ENCODE measurements around the gene NLGN1. TPM values are rescaled to one million over a fixed set of nuclear protein-coding genes. Genes with fewer than 3 reads are reported as not detected.

NLGN1 gene
- polyA plus RNA-seq, 2 of the 4 experiments (the other 2 are of a cell fraction): not detected

DNA sequence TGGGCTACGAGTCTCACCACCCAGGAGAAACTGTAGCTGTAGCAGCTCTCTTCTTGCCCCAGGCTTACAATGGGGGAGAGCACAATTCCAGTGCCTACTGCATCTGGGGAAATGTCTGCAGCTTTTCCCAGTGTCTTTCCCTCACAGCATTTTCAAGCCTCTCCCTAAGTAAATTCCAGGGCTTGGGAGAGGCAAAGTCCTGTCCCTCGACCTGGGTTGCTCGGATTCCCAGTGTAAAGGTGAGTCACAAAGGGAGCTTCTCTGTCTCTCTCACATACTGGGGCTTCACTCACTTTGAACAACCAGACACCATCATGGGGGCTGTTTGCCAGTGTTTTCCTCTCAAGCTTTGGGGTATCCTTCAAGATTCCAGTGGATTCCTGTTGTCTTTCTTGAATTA, 772.2 kb downstream of the NLGN1 start:
- no peaks in the 10 kb centered on the region for H3K4me1 ChIP-seq
- no peak for ATAC-seq
- no peak for FAIRE-seq
- DNase-seq (ENCODE audit: low read depth in 1 of 2, low spot score in 1 of 2): no peak
- POLR2A ChIA-PET: no interaction called here
- no peak overlapping the region for H3K4me3 ChIP-seq
- WGBS (ENCODE audit: missing lambda C conversion rate): 0% methylated on average over 2 of the region's 3 CpGs
- no peak for TF ChIP-seq ZSCAN20 (CRISPR knock-in tag; IDR thresholded peaks at IDR 0.05)
- TF ChIP-seq CHD2 (IDR thresholded peaks at IDR 0.05; ENCODE audit: low read length, partially characterized antibody): no peak
- H3K9me3 ChIP-seq: no peaks in the 10 kb centered on the region
- no peak overlapping the region for H3K27ac ChIP-seq
- no peak overlapping the region for H3K4me2 ChIP-seq
- CTCF ChIA-PET: no interaction called here

DNA sequence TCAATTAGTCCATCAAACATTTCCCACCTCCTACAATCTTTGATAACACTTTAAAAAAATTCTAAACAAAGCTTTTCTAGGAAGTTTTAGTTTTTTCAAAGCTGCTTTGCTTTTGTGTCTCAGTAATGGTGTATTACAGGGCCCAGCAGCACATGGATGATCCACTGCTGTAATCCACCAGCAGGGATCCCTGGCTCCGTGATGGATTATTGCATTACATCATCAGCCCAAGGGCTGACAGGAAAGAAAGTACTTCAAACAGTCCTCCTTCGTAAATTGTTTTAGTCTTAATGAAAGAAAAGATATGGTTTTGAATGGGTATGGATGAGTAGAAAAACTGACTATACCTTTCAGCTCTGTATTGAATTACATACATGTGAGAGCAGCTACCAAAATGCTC, 772.7 kb downstream of the NLGN1 start:
- CTCF ChIA-PET: no interaction called here
- Histone ChIP-seq H3K4me1 (no peaks in the 10 kb centered on the region), H3K9me3 (no peaks in the 10 kb centered on the region), H3K27ac (no peak overlapping the region), H3K4me3 (no peak overlapping the region), H3K4me2 (no peak overlapping the region)
- DNase-seq (ENCODE audit: low read depth in 1 of 2, low spot score in 1 of 2) (no peak), FAIRE-seq (no peak), ATAC-seq (no peak)
- POLR2A ChIA-PET: no interaction called here
- TF ChIP-seq, protein P1, sequence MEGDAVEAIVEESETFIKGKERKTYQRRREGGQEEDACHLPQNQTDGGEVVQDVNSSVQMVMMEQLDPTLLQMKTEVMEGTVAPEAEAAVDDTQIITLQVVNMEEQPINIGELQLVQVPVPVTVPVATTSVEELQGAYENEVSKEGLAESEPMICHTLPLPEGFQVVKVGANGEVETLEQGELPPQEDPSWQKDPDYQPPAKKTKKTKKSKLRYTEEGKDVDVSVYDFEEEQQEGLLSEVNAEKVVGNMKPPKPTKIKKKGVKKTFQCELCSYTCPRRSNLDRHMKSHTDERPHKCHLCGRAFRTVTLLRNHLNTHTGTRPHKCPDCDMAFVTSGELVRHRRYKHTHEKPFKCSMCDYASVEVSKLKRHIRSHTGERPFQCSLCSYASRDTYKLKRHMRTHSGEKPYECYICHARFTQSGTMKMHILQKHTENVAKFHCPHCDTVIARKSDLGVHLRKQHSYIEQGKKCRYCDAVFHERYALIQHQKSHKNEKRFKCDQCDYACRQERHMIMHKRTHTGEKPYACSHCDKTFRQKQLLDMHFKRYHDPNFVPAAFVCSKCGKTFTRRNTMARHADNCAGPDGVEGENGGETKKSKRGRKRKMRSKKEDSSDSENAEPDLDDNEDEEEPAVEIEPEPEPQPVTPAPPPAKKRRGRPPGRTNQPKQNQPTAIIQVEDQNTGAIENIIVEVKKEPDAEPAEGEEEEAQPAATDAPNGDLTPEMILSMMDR (IDR thresholded peaks at IDR 0.05): no peak
- no peak for TF ChIP-seq HDAC2 (IDR thresholded peaks at IDR 0.05)
- TF ChIP-seq, protein P2, sequence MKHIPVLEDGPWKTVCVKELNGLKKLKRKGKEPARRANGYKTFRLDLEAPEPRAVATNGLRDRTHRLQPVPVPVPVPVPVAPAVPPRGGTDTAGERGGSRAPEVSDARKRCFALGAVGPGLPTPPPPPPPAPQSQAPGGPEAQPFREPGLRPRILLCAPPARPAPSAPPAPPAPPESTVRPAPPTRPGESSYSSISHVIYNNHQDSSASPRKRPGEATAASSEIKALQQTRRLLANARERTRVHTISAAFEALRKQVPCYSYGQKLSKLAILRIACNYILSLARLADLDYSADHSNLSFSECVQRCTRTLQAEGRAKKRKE (CRISPR knock-in tag; IDR thresholded peaks at IDR 0.05; ENCODE audit: low read depth): no peak
- TF ChIP-seq, protein P3, sequence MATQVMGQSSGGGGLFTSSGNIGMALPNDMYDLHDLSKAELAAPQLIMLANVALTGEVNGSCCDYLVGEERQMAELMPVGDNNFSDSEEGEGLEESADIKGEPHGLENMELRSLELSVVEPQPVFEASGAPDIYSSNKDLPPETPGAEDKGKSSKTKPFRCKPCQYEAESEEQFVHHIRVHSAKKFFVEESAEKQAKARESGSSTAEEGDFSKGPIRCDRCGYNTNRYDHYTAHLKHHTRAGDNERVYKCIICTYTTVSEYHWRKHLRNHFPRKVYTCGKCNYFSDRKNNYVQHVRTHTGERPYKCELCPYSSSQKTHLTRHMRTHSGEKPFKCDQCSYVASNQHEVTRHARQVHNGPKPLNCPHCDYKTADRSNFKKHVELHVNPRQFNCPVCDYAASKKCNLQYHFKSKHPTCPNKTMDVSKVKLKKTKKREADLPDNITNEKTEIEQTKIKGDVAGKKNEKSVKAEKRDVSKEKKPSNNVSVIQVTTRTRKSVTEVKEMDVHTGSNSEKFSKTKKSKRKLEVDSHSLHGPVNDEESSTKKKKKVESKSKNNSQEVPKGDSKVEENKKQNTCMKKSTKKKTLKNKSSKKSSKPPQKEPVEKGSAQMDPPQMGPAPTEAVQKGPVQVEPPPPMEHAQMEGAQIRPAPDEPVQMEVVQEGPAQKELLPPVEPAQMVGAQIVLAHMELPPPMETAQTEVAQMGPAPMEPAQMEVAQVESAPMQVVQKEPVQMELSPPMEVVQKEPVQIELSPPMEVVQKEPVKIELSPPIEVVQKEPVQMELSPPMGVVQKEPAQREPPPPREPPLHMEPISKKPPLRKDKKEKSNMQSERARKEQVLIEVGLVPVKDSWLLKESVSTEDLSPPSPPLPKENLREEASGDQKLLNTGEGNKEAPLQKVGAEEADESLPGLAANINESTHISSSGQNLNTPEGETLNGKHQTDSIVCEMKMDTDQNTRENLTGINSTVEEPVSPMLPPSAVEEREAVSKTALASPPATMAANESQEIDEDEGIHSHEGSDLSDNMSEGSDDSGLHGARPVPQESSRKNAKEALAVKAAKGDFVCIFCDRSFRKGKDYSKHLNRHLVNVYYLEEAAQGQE (IDR thresholded peaks at IDR 0.05): no peak
- TF ChIP-seq CHD4 (IDR thresholded peaks at IDR 0.05; ENCODE audit: borderline replicate concordance): no peak
- TF ChIP-seq HOXB5 (CRISPR knock-in tag; IDR thresholded peaks at IDR 0.05): no peak
- TF ChIP-seq ESRRA (IDR thresholded peaks at IDR 0.05; ENCODE audit: borderline replicate concordance, low read length): no peak
- TF ChIP-seq JUNB (IDR thresholded peaks at IDR 0.05): no peak
- no peak for TF ChIP-seq JUN (IDR thresholded peaks at IDR 0.05)
- no peak for TF ChIP-seq BHLHE40 (IDR thresholded peaks at IDR 0.05; ENCODE audit: low read depth, low read length)
- TF ChIP-seq MYC (IDR thresholded peaks at IDR 0.05; ENCODE audit: borderline replicate concordance, low read length): no peak
- no peak for TF ChIP-seq FOSL2 (IDR thresholded peaks at IDR 0.05)
- TF ChIP-seq FOSL2 (CRISPR knock-in tag; IDR thresholded peaks at IDR 0.05): no peak
- no peak for TF ChIP-seq CEBPB (IDR thresholded peaks at IDR 0.05)
- TF ChIP-seq SMC3 (IDR thresholded peaks at IDR 0.05): no peak
- 28% methylated on average over 2 of the region's 2 CpGs for WGBS (ENCODE audit: missing lambda C conversion rate)

DNA sequence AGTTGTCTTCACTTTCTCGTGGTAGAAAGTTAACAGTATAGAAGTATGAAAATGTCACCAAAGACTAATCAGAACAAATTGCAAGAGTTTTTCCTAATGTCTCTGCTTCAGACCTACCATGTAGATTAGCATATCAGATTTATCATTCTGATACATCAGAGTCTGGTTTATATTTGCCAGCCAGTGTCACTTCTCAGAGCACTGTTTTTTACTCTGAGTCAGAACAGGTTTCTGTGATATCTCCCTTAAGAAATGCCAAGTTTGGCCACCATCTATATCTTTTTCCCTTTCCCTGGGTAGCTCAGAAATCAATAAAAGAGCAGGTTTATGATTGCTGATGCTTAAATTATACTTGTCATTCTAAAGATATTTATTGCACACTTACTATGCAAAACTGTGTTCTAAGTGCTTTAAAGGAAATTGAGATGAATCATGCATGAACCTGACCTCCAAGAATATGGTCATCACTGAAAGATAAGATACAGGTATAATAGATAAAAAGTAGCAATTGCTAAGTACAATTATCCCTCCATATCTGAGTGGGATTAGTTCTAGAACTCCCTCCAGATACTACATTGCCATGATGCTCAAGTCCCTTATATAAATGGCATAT, 788.9 kb downstream of the NLGN1 start:
- POLR2A ChIA-PET: no interaction called here
- CTCF ChIA-PET: no interaction called here
- DNase-seq (ENCODE audit: low read depth in 1 of 2, low spot score in 1 of 2) (no peak), ATAC-seq (no peak), FAIRE-seq (no peak)
- no peak overlapping the region for H3K4me2 ChIP-seq
- H3K27ac ChIP-seq: no peak overlapping the region
- H3K9me3 ChIP-seq: no peaks in the 10 kb centered on the region
- TF ChIP-seq, protein P4, sequence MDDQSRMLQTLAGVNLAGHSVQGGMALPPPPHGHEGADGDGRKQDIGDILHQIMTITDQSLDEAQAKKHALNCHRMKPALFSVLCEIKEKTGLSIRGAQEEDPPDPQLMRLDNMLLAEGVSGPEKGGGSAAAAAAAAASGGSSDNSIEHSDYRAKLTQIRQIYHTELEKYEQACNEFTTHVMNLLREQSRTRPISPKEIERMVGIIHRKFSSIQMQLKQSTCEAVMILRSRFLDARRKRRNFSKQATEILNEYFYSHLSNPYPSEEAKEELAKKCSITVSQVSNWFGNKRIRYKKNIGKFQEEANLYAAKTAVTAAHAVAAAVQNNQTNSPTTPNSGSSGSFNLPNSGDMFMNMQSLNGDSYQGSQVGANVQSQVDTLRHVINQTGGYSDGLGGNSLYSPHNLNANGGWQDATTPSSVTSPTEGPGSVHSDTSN (IDR thresholded peaks at IDR 0.05): no peak
- TF ChIP-seq, protein P5, sequence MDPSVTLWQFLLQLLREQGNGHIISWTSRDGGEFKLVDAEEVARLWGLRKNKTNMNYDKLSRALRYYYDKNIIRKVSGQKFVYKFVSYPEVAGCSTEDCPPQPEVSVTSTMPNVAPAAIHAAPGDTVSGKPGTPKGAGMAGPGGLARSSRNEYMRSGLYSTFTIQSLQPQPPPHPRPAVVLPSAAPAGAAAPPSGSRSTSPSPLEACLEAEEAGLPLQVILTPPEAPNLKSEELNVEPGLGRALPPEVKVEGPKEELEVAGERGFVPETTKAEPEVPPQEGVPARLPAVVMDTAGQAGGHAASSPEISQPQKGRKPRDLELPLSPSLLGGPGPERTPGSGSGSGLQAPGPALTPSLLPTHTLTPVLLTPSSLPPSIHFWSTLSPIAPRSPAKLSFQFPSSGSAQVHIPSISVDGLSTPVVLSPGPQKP (IDR thresholded peaks at IDR 0.05; ENCODE audit: low read depth, low read length): no peak
- no peak for TF ChIP-seq JUNB (IDR thresholded peaks at IDR 0.05)
- no peak for TF ChIP-seq ZC3H11A (IDR thresholded peaks at IDR 0.05)
- TF ChIP-seq CBX8 (IDR thresholded peaks at IDR 0.05): no peak
- TF ChIP-seq, protein P3 (IDR thresholded peaks at IDR 0.05): no peak
- no peaks in the 10 kb centered on the region for H3K4me1 ChIP-seq
- 5% methylated on average over 1 of the region's 1 CpG for WGBS (ENCODE audit: missing lambda C conversion rate)
- H3K4me3 ChIP-seq: no peak overlapping the region
